ENCODE measurements around the gene CHIC2.

CHIC2 gene

GRCh38 chr4:54017308-54017707, 47.1 kb downstream of the CHIC2 start:
- H3K4me3 ChIP-seq (ENCODE audit: low read depth, low read length) = no peak overlapping the region
- no peak for DNase-seq (ENCODE audit: low read depth)

DNA sequence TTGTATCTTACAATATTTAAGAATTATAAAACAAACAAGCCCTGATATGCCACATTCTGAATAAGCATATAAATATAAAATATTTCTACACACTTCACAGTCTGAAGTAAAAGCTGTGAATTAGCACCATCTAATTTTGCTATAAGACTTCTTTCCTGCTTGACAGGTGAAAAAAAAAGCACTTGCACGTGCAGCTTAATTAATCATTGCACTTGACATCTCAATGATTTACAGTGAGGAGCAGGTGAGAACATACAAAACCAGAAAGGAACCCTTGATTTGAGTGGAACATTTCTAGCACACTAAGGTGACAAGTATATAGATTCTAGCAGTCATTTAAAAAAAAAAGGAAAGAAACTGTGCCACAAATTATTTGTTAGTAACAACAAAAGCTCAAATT, 47.9 kb downstream of the CHIC2 start:
- no peak for DNase-seq (ENCODE audit: low read depth)
- no peak overlapping the region for H3K4me3 ChIP-seq (ENCODE audit: low read depth, low read length)

GRCh38 chr4:54015423-54016030, 48.9 kb downstream of the CHIC2 start:
- no peak for DNase-seq (ENCODE audit: low read depth)
- no peak overlapping the region for H3K4me3 ChIP-seq (ENCODE audit: low read depth, low read length)

DNA sequence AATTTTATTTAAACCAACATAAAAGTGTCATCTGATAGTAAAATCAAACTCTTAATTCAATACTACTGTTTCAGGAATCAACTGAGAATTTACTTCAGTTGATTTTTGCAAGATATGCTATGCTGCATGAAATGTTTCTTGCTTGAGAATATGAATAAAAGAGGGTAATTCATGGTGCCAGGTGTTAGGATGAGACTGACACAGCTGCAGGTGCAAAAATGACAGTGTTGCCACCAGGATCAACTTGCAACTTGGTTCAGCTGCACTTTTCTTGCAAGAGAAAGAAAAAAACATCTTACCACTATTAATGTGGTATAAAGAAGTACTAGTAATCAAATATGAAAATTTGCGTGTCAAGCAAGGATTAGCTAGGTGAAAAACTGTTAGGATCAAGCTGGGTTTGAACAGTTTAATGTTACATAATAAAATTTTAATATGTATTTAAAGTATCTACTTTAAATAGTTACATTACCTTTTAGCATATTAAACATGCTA, 49.7 kb downstream of the CHIC2 start:
- no peak for DNase-seq (ENCODE audit: low read depth)
- H3K4me3 ChIP-seq (ENCODE audit: low read depth, low read length) = no peak overlapping the region

GRCh38 chr4:54011201-54011600, 53.2 kb downstream of the CHIC2 start:
- DNase-seq (ENCODE audit: low read depth) = no peak
- H3K4me3 ChIP-seq (ENCODE audit: low read depth, low read length) = no peak overlapping the region

GRCh38 chr4:54006755-54007154, 57.6 kb downstream of the CHIC2 start:
- no peak overlapping the region for H3K4me3 ChIP-seq (ENCODE audit: low read depth, low read length)
- DNase-seq (ENCODE audit: low read depth) = no peak

GRCh38 chr4:54005475-54005874, 58.9 kb downstream of the CHIC2 start:
- no peak overlapping the region for H3K4me3 ChIP-seq (ENCODE audit: low read depth, low read length)
- DNase-seq (ENCODE audit: low read depth) = no peak

- no peak overlapping the region for H3K4me3 ChIP-seq (ENCODE audit: low read depth, low read length)
- no peak for DNase-seq (ENCODE audit: low read depth)
Measured at GRCh38 chr4:54004463-54004862, 59.9 kb downstream of the CHIC2 start.

DNA sequence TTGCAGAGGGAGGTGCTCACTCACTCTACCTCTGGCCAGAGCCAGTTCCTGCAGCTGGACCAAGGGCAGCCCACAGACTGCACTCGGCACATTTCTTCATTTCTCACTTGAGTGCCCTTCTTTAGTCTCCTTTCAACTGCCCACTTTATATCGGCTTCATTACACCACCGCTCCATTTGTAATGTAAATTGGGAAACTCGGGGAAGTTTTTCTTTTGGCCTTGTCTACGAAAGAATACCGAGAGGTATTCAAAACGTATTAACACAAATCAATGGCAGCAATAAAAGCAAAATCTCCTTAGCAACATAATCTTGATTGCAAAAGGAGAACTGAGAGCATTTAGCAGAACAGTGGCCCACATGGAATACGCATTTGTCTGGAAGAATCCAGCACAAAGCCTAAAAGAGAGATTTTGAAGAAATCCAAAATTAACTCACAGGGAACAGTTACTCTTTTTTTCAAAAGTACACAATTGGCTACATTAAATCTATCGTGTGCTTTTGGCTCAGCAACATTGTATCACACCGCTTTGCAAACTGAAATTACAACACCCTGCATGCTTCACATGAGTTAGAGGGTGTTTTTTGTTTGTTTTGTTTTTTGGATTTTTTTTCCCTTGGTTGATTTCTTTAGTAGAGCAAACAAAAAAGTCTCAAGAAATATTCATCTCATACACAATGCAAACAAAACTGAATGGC, 62.6 kb downstream of the CHIC2 start:
- no peak for DNase-seq (ENCODE audit: low read depth)

DNA sequence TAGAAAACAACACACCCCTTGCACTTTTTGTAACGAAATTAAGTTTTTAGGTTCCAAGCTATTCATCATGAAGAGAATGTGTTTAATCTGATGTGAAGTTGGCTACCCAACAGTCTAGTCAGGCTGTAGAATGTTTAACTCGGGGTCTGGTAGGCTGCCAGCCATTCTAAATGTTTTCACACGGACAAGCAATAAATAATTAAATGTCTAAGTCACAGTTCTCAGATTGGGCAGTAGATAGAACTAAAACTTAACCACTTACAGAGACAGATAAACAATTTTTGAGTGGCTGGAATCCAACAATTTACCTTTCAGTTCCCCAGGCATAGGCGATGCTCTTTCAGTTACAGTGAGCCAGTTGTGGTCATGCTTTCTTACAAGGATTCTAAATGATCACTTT, 66.5 kb downstream of the CHIC2 start:
- no peak overlapping the region for H3K4me3 ChIP-seq (ENCODE audit: low read depth, low read length)
- no peak for DNase-seq (ENCODE audit: low read depth)

More for the DNA sequence above, 62.6 kb downstream of the CHIC2 start:
- H3K4me3 ChIP-seq (ENCODE audit: low read depth, low read length) = no peak overlapping the region

DNA sequence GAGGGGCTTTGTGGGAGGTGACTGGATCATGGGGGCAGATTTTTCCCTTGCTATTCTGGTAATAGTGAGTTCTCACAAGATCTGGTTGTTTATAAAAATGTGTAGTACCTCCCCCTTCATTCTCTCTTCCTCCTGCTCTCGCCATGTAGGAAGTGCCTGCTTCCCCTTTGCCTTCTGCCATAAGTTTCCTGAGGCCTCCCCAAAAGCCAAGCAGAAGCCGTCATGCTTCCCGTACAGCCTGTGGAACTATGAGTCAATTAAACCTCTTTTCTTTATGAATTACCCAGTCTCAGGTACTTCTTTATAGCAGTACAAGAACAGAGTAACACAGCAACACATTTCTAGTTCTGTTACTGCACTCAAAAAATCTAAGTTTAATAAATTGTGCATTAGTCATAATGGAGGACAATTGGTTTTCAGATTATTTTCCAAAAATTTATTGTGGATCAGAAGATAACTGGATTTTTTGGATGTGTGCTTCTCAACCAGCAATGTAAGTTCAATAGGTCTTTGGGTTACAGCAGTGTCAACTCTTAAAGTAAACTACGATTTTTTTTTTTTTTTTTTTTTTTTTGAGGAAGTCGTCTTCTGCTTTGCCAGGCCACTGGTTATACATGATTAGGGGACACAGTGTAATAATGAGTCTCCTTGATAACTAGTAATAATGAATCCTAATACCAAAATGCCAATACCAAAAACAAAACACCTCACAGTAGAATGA, 69.9 kb downstream of the CHIC2 start:
- no peak overlapping the region for H3K4me3 ChIP-seq (ENCODE audit: low read depth, low read length)
- no peak for DNase-seq (ENCODE audit: low read depth)

GRCh38 chr4:53992785-53993184, 71.6 kb downstream of the CHIC2 start:
- no peak overlapping the region for H3K4me3 ChIP-seq (ENCODE audit: low read depth, low read length)
- no peak for DNase-seq (ENCODE audit: low read depth)

- no peak for DNase-seq (ENCODE audit: low read depth)
- H3K4me3 ChIP-seq (ENCODE audit: low read depth, low read length) = no peak overlapping the region
Measured at GRCh38 chr4:53991821-53992220, 72.6 kb downstream of the CHIC2 start.

DNA sequence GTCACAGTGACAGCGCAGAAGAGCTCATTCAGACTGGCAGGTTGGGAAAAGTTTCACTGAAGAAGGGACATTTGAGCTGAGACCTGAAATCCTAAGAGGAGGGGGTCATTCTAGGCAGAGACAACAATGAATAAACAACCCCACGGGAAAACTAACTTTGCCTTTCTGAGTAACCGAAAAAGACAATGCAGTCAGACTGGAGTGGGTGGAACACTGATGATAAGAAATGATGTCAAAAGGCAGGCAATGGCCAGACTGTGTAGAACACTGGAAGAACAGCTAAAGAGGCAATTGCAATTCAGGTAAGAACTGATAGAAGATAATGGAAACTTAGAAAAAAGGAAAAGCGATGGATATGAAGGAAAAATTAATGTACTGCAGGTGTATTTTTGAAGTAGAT, 73.8 kb downstream of the CHIC2 start:
- no peak for DNase-seq (ENCODE audit: low read depth)

DNA sequence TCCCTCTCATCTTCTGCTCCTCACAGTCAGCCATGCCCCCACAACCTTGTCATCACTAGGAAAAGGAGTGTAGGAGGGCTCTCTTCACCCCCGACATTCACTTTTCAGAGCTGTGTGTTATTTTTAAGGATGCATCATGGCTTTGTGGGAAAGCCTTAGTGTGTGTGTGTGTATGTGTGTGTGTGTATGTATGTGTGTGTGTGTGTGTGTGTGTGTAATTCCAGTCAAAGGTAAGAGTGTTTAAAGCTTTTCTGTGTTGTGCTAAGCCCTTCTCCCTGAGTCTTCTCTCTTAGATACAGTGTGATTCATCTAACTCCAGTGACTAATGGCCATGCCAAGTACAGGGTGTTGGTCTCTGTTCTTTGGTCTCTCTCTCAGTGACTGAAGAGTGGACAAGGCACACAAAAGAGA, 76.6 kb downstream of the CHIC2 start:
- no peak overlapping the region for H3K4me3 ChIP-seq (ENCODE audit: low read depth, low read length)
- DNase-seq (ENCODE audit: low read depth) = peak; percentile 64

More for the DNA sequence above, 73.8 kb downstream of the CHIC2 start:
- no peak overlapping the region for H3K4me3 ChIP-seq (ENCODE audit: low read depth, low read length)

DNA sequence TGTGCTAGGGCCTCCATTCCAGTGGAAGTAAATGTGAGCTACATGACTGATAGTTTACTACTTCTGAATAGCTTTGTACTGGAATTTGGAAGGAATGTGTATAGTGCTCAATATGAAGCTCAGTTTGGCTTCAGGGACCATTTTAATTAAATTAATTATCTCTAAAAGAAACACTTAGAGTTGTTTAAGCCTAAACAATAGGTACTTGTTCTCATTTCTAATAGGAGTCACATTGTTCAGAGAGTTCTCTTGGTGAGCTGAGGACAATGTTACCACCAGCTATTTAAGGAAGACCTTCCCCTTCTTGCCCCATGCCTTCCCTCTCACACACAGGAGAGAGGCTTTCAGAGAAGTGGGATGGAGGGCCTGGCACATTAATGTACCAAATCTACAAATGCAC, 78.3 kb downstream of the CHIC2 start:
- no peak overlapping the region for H3K4me3 ChIP-seq (ENCODE audit: low read depth, low read length)
- DNase-seq (ENCODE audit: low read depth) = no peak

DNA sequence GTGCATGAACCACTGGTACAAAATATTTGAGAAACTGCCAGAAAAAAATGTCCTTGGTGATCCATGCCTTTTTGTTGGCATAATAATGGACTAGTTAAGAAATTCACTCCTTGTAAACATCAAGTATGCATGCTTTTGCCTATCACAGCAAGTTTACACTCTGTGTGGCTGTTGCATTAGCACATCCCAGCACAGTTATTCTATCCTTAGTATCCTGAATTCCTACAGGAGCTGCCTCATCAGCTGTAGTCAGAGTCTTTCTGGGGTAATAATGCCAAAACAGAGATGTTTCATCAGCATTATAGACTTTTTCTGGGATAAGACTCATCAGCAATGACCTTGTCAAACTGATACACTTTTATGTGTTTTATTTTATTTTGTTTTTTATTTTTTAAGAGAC, 82.8 kb downstream of the CHIC2 start:
- no peak for DNase-seq (ENCODE audit: low read depth)
- H3K4me3 ChIP-seq (ENCODE audit: low read depth, low read length) = no peak overlapping the region

DNA sequence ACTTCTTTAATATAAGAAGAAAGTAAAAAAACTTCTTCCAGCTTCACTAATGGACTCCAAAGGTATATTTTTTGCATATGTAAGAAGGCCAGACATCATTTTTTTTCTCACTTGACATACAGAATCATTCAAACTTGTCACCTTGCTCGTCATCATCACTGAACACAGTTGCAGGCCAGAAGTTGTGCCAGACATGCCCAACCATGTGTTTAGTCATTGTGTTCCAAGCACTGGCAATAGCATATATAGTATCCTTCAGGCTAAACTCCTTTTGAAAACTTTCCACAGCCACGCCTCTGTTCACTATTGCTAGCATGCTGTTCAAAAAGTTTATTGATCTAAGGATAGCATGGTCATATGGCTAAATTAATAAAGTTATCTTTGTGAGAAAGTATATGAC, 83.3 kb downstream of the CHIC2 start:
- no peak overlapping the region for H3K4me3 ChIP-seq (ENCODE audit: low read depth, low read length)
- no peak for DNase-seq (ENCODE audit: low read depth)

DNA sequence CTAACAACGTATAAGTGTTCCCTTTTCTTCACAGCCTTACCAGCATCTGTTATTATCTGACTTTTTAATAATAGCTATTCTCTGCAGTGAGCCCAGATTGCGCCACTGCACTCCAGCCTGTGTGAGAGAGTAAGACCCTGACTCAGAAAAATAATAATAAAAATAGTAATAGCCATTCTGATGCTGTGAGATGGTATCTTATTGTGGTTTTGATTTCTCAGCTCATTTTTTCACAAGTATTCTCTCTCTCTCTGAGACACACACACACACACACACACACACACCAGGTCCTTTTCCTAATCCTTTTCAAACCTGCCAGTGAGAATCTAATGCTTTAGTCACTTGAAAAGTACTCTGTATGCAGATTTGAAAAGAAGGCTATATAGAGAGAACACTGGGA, 89.8 kb downstream of the CHIC2 start:
- no peak for DNase-seq (ENCODE audit: low read depth)
- H3K4me3 ChIP-seq (ENCODE audit: low read depth, low read length) = no peak overlapping the region

DNA sequence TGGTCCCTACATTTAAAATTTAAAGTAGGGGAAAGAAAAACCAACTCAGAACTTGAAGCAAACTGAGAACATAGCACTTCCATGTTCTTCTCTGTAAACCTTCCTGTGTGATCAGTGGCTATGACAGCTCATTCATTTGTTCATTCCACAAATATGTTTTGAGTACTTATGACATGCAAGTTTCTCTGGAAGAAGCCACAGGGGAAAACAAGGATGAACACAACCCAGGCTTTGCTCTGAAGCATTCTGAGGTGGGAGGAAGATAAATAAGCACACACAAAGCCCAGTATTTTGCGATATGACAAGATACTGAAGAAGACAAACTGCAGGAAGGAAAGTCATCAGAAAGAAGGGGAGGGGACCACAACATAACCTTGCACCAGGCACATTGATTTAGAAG, 96.4 kb downstream of the CHIC2 start:
- no peak overlapping the region for H3K4me3 ChIP-seq (ENCODE audit: low read depth, low read length)
- DNase-seq (ENCODE audit: low read depth) = peak; percentile 52

GRCh38 chr4:53963781-53964180, 100.6 kb downstream of the CHIC2 start:
- DNase-seq (ENCODE audit: low read depth) = no peak
- H3K4me3 ChIP-seq (ENCODE audit: low read depth, low read length) = no peak overlapping the region
